ENCODE measurements around the gene LRRC28. TPM values are rescaled to one million over a fixed set of nuclear protein-coding genes. Genes with fewer than 3 reads are reported as not detected.

The LRRC28 gene
- polyA plus RNA-seq, 1 donor from 2014 or later = 20.4 TPM

DNA sequence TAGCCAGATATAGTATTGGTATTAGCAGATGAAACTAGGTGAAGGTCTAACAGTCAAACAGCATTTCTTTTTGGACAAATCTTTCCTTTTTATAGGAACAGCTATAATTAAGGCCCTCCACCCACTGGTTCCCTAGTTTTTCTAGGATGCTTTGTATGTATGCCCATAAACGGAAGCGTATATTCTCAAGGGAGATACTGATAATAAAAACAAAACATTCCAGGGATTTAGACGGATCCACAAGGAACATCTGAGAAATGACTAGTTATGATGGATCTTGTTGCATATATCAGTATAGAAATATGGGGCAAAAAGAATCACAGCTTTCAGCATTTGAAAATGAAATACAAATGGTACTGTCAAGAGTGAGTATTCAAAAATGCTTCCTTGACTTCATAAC lies 22.5 kb downstream of the LRRC28 start:
- no peak overlapping the region for H2AFZ ChIP-seq (ENCODE audit: low read depth, low read length)
- H3K36me3 ChIP-seq (ENCODE audit: insufficient read depth, low read length) = no peaks in the 10 kb centered on the region
- no peak overlapping the region for H3K27ac ChIP-seq (ENCODE audit: low read length)
- H3K9me2 ChIP-seq (ENCODE audit: insufficient read depth, low read length) = no peaks in the 10 kb centered on the region
- H3K4me2 ChIP-seq (ENCODE audit: low read length) = no peak overlapping the region
- H3K9ac ChIP-seq (ENCODE audit: low read length) = no peak overlapping the region
- H3F3A ChIP-seq (ENCODE audit: insufficient read depth, low read length, poor library complexity, severe bottlenecking) = no peaks in the 10 kb centered on the region
- TF ChIP-seq, protein P1, sequence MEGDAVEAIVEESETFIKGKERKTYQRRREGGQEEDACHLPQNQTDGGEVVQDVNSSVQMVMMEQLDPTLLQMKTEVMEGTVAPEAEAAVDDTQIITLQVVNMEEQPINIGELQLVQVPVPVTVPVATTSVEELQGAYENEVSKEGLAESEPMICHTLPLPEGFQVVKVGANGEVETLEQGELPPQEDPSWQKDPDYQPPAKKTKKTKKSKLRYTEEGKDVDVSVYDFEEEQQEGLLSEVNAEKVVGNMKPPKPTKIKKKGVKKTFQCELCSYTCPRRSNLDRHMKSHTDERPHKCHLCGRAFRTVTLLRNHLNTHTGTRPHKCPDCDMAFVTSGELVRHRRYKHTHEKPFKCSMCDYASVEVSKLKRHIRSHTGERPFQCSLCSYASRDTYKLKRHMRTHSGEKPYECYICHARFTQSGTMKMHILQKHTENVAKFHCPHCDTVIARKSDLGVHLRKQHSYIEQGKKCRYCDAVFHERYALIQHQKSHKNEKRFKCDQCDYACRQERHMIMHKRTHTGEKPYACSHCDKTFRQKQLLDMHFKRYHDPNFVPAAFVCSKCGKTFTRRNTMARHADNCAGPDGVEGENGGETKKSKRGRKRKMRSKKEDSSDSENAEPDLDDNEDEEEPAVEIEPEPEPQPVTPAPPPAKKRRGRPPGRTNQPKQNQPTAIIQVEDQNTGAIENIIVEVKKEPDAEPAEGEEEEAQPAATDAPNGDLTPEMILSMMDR (IDR thresholded peaks at IDR 0.05; ENCODE audit: poor library complexity, severe bottlenecking) = no peak
- TF ChIP-seq, protein P2, sequence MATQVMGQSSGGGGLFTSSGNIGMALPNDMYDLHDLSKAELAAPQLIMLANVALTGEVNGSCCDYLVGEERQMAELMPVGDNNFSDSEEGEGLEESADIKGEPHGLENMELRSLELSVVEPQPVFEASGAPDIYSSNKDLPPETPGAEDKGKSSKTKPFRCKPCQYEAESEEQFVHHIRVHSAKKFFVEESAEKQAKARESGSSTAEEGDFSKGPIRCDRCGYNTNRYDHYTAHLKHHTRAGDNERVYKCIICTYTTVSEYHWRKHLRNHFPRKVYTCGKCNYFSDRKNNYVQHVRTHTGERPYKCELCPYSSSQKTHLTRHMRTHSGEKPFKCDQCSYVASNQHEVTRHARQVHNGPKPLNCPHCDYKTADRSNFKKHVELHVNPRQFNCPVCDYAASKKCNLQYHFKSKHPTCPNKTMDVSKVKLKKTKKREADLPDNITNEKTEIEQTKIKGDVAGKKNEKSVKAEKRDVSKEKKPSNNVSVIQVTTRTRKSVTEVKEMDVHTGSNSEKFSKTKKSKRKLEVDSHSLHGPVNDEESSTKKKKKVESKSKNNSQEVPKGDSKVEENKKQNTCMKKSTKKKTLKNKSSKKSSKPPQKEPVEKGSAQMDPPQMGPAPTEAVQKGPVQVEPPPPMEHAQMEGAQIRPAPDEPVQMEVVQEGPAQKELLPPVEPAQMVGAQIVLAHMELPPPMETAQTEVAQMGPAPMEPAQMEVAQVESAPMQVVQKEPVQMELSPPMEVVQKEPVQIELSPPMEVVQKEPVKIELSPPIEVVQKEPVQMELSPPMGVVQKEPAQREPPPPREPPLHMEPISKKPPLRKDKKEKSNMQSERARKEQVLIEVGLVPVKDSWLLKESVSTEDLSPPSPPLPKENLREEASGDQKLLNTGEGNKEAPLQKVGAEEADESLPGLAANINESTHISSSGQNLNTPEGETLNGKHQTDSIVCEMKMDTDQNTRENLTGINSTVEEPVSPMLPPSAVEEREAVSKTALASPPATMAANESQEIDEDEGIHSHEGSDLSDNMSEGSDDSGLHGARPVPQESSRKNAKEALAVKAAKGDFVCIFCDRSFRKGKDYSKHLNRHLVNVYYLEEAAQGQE (IDR thresholded peaks at IDR 0.05; ENCODE audit: borderline replicate concordance) = no peak
- TF ChIP-seq SMC3 (conservative IDR thresholded peaks at IDR 0.05; ENCODE audit: poor library complexity) (no peak), EZH2 (IDR thresholded peaks at IDR 0.05; ENCODE audit: borderline replicate concordance, insufficient read depth, low read length, poor library complexity, severe bottlenecking) (no peak)
- H3K9me3 ChIP-seq (ENCODE audit: low read length) = no peaks in the 10 kb centered on the region
- H4K20me1 ChIP-seq (ENCODE audit: insufficient read depth) = no peaks in the 10 kb centered on the region
- no peaks in the 10 kb centered on the region for H3K79me2 ChIP-seq (replicated peaks; ENCODE audit: insufficient read depth, low read length)
- no peaks in the 10 kb centered on the region for H3K27me3 ChIP-seq (ENCODE audit: insufficient read depth, low read depth, low read length)
- no peak overlapping the region for H3K4me3 ChIP-seq (ENCODE audit: low read length)

DNA sequence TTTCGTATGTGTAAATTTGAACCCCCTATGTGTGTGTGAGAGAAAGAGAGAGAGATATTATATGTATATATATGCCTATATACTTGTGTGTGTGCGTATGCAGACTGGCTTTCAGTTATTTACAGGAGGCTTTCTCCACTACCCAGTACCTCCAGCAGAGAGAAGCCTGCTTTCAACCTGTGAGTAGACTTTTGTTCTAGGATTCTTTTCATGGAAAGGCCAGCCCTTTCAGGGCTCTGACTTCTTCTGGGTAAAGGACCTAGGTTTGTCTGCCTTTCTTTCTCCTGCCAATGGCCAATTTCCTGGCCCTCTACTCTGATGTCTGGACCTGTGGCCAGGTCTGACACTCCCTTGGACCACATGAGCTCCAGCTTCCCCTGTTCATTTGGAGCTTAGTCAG lies 23.8 kb downstream of the LRRC28 start:
- no peaks in the 10 kb centered on the region for H3K79me2 ChIP-seq (replicated peaks; ENCODE audit: insufficient read depth, low read length)
- no peak overlapping the region for H2AFZ ChIP-seq (ENCODE audit: low read depth, low read length)
- no peaks in the 10 kb centered on the region for H3K9me3 ChIP-seq (ENCODE audit: low read length)
- H3K4me3 ChIP-seq (ENCODE audit: low read length) = no peak overlapping the region
- no peak overlapping the region for H3K9ac ChIP-seq (ENCODE audit: low read length)
- H3K27me3 ChIP-seq (ENCODE audit: insufficient read depth, low read depth, low read length) = no peaks in the 10 kb centered on the region
- no peak for TF ChIP-seq RAD21 (conservative IDR thresholded peaks at IDR 0.05)
- TF ChIP-seq EZH2 (IDR thresholded peaks at IDR 0.05; ENCODE audit: borderline replicate concordance, insufficient read depth, low read length, poor library complexity, severe bottlenecking) = no peak
- no peak for TF ChIP-seq EP300 (conservative IDR thresholded peaks at IDR 0.05; ENCODE audit: poor library complexity, severe bottlenecking)
- H3K4me2 ChIP-seq (ENCODE audit: low read length) = no peak overlapping the region
- no peak overlapping the region for H3K27ac ChIP-seq (ENCODE audit: low read length)
- H3F3A ChIP-seq (ENCODE audit: insufficient read depth, low read length, poor library complexity, severe bottlenecking) = no peaks in the 10 kb centered on the region
- no peaks in the 10 kb centered on the region for H3K36me3 ChIP-seq (ENCODE audit: insufficient read depth, low read length)
- no peaks in the 10 kb centered on the region for H3K9me2 ChIP-seq (ENCODE audit: insufficient read depth, low read length)
- no peaks in the 10 kb centered on the region for H4K20me1 ChIP-seq (ENCODE audit: insufficient read depth)

DNA sequence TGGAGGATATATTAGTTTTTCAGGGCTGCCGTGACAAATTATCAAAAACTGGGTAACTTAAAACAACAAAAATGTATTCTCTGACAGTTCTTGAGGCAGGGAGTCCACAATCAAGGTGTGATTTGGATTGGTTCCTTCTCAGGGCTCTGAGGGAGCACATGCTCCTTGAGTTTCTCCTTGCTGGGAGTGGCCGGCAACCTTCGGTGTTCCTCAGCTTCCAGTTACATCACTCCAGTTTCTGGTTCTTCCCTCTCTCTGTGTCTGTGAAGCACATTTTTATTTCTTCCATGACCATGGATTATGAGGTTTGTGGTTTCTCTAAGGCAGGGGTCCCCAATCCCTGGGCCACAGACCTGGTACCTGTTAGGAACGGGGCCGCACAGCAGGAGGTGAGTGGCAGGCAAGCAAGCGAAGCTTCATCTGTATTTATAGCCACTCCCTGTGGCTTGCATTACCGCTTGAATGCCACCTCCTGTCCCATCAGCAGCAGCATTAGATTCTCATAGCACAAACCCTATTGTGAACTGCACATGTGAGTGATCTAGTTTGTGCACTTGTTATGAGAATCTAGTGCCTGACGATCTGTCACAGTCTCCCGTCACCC lies 24.3 kb downstream of the LRRC28 start:
- Histone ChIP-seq H3K27ac (ENCODE audit: low read length) (no peak overlapping the region), H2AFZ (ENCODE audit: low read depth, low read length) (no peak overlapping the region), H3K4me2 (ENCODE audit: low read length) (no peak overlapping the region)

More for the DNA sequence above, 24.3 kb downstream of the LRRC28 start:
- no peaks in the 10 kb centered on the region for H3K27me3 ChIP-seq (ENCODE audit: insufficient read depth, low read depth, low read length)
- no peaks in the 10 kb centered on the region for H4K20me1 ChIP-seq (ENCODE audit: insufficient read depth)
- H3K4me3 ChIP-seq (ENCODE audit: low read length) = no peak overlapping the region
- H3K9me2 ChIP-seq (ENCODE audit: insufficient read depth, low read length) = no peaks in the 10 kb centered on the region
- H3F3A ChIP-seq (ENCODE audit: insufficient read depth, low read length, poor library complexity, severe bottlenecking) = no peaks in the 10 kb centered on the region
- no peaks in the 10 kb centered on the region for H3K79me2 ChIP-seq (replicated peaks; ENCODE audit: insufficient read depth, low read length)
- H3K9me3 ChIP-seq (ENCODE audit: low read length) = no peaks in the 10 kb centered on the region
- H3K9ac ChIP-seq (ENCODE audit: low read length) = no peak overlapping the region
- H3K36me3 ChIP-seq (ENCODE audit: insufficient read depth, low read length) = no peaks in the 10 kb centered on the region
- no peak for TF ChIP-seq EP300 (conservative IDR thresholded peaks at IDR 0.05; ENCODE audit: poor library complexity, severe bottlenecking)
- no peak for TF ChIP-seq EZH2 (IDR thresholded peaks at IDR 0.05; ENCODE audit: borderline replicate concordance, insufficient read depth, low read length, poor library complexity, severe bottlenecking)
- no peak for TF ChIP-seq POLR2AphosphoS5 (IDR thresholded peaks at IDR 0.05)
- TF ChIP-seq, protein P2 (IDR thresholded peaks at IDR 0.05; ENCODE audit: borderline replicate concordance) = no peak
- no peak for TF ChIP-seq RAD21 (conservative IDR thresholded peaks at IDR 0.05)
- no peak for TF ChIP-seq SMC3 (conservative IDR thresholded peaks at IDR 0.05; ENCODE audit: poor library complexity)
- TF ChIP-seq, protein P1 (IDR thresholded peaks at IDR 0.05; ENCODE audit: poor library complexity, severe bottlenecking) = no peak
- TF ChIP-seq TAF1 (IDR thresholded peaks at IDR 0.05; ENCODE audit: low read depth) = no peak
- TF ChIP-seq MXI1 (conservative IDR thresholded peaks at IDR 0.05; ENCODE audit: poor library complexity, severe bottlenecking) = no peak

All from neural cell (in vitro differentiated cells).